HG02610 (cell line): ENCODE data around the gene PRDM16.

Experiments used
- ATAC-seq: cut with Tn5 transposase; IDR thresholded peaks from one replicate; pipeline ENCODE4 v1.9.1; 2021; ENCODE audit warnings: mild to moderate bottlenecking, moderate library complexity; ENCODE audit not compliant: unreplicated experiment

The PRDM16 gene

DNA sequence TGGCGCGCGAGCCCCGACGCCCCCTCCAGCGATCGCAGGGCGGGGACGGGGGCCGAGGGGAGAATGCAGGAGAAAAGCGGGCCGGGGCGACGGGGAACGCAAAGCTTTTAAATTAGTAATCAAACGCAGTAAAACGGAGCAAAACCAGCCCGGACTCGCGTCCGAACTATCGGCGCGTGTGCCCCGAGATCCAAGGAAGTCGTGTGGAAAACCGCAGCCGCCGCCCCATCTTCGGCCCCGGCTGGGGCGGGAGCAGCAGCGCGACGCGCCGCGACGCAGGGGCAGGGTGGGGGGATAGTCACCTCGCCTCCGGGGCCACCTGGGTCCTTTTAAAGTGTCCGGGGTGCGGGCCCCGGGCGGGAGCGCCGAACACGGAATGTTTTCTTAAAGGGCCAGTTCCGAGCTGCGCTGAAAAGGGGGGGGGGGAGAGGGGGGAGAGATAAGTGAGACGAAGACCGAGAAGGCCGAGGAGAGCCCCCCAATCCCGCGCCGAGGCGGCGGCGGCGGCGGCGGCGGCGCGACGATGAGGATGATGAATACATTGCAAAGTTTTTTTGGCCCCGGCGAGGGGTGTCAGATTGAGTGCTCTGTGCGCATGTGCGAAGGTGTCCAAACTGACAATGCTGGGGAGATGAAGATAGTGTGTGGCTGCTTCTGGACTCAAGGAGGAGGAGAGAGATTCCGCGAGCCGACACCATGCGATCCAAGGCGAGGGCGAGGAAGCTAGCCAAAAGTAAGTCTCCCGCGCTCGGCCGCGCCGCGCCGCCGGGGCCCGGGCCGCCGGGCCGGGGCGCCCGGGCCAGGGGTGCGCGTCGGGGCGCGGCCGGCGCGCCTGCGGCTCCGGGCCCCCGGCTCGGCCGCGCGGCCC is at the start of gene PRDM16:
Gene PRDM16 (plus strand): TSS at position 640 of the 868 bp plus-strand sequence. CDS start 57 bp downstream, at position 697.
- no peak for ATAC-seq

GRCh38 chr1:3019516-3020051 is 49.4 kb upstream of the PRDM16 start:
- no peak for ATAC-seq

DNA sequence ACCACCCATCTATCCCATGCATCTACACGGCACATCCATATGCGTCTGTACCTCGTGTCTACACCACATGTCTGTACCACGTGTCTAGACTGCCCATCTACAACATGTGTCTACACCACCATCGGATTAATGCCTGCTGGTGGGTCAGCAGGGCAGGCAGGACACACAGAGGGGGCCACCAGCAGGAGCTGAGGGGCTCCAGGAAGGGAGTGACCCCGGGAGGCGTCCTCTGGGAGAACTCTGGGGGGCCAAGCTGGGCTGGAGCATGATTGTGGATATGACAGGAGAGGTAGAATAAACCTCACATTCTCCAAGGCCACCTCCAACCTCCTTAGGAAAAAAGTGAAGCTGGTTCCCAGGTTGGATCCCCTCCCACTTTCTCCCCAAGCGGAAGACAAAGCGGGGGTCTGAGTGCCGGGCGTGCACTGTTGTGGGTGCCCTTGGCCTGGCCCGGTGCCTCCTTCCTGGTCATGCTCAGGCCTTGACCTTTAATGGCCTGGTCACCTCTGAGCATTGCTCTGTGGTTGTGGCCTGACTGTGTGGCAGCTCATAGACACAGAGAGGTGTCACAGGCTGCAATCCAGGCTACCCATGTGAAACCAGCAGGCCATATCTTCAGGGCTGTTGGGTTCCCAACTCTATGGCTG is 48.6 kb upstream of the PRDM16 start:
- ATAC-seq = no peak

DNA sequence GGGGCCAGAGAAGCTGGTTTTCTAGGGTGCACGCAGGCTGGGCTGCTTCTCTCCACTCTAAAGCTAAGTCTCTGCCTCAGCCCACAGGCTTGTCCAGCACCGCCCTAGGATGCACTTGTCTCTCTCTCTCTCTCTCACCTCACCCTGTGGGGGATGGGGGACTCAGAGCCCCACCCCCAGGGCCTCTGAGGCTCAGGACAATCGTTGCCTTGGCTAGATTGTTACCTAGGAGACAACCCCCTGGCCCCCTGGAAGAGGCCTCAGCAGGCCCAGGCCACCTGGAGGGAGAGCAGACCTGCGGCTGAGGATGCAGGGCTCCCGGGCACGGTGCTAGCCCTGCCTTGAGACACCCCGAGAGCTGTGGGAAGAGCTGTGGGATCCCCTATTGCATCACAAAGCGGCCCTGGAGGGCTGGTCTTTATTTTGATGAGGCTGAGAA is 47.8 kb upstream of the PRDM16 start, which contains the start of gene ACTRT2:
Gene ACTRT2 (plus strand): TSS at position 235 of the 439 bp plus-strand sequence. CDS start 220 bp downstream, outside the sequence.
- ATAC-seq = no peak

DNA sequence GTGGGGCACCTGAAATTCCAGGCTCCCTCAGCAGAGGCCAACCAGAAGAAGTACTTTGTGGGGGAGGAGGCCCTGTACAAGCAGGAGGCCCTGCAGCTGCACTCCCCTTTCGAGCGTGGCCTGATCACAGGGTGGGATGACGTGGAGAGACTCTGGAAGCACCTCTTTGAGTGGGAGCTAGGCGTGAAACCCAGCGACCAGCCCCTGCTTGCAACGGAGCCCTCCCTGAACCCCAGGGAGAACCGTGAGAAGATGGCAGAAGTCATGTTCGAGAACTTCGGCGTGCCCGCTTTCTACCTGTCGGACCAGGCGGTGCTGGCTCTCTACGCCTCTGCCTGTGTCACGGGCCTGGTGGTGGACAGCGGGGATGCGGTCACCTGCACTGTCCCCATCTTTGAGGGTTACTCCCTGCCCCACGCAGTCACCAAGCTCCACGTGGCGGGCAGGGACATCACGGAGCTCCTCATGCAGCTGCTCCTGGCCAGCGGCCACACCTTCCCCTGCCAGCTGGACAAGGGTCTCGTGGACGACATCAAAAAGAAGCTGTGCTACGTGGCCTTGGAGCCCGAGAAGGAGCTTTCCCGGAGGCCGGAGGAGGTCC is 47.1 kb upstream of the PRDM16 start:
- no peak for ATAC-seq

DNA sequence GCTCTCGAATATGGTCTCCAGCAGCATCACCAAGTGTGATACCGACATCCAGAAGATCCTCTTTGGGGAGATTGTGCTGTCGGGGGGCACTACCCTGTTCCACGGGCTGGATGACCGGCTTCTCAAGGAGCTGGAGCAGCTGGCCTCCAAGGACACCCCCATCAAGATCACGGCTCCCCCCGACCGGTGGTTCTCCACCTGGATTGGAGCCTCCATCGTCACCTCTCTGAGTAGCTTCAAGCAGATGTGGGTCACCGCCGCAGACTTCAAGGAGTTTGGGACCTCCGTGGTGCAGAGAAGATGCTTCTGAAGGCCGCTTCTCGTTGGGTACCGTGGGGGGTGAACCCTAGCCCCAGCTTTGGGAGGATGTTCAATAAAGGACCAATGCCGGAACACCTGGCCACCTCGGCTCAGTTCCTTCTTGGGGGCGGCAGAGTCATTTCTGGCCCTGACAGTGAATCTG is 46.5 kb upstream of the PRDM16 start:
- no peak for ATAC-seq

DNA sequence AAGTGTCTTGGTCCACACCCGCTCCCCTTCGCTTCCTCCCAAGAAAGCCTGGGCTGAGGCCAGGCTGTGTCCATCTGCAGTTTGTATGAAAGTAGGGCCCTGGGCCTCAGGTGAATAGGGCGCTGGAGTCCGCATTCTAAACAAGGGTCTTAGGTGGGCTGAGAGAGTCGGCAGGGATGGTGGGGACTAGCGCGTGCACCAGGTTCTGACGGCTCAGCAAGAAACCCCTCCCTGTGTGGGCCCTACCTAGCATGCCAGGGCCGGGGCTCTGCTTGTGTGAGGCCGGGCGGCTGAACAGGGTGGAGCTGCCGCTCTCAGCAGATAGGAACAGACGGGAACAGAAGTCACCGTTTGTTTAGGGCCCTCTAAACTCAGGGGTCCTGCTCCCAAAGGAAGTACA is 46.0 kb upstream of the PRDM16 start:
- no peak for ATAC-seq

- ATAC-seq = no peak
Measured at GRCh38 chr1:3024019-3024418, 45.0 kb upstream of the PRDM16 start.

DNA sequence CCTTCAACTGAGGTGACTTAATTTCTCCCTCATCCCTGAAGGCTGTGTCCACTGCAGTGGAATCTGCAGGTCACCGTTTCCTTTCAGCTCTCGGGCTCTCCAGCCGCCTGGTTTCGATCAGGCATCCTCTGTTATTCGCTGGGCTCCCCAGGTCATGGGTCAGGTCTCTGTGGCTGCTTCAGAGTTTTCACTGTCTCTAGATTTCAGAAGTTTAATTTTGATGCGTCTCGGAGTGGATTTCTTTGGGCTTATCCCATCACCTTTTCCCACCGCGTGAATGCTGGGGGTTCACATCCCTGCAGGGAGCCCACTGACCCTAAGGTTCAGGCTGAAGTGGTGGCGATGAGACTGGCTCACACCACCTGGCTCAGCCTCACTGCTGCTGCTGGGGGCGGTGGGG is 44.4 kb upstream of the PRDM16 start:
- ATAC-seq = no peak

DNA sequence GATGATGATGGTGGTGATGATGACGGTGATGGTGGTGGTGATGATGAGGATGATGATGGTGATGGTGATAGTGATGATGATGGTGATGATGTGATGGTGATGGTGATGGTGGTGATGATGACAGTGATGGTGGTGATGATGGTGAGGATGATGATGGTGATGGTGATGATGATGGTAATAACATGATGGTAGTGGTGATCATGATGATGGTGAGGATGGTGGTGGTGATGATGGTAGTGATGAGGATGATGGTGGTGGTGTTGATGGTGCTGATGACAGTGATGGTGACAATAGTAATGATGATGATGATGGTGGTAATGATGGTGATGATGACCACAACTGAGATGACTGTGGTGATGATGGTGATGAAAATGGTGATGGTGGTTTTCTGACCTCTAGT is 42.9 kb upstream of the PRDM16 start:
- ATAC-seq = no peak

GRCh38 chr1:3026581-3027391 is 42.2 kb upstream of the PRDM16 start:
- ATAC-seq = no peak

DNA sequence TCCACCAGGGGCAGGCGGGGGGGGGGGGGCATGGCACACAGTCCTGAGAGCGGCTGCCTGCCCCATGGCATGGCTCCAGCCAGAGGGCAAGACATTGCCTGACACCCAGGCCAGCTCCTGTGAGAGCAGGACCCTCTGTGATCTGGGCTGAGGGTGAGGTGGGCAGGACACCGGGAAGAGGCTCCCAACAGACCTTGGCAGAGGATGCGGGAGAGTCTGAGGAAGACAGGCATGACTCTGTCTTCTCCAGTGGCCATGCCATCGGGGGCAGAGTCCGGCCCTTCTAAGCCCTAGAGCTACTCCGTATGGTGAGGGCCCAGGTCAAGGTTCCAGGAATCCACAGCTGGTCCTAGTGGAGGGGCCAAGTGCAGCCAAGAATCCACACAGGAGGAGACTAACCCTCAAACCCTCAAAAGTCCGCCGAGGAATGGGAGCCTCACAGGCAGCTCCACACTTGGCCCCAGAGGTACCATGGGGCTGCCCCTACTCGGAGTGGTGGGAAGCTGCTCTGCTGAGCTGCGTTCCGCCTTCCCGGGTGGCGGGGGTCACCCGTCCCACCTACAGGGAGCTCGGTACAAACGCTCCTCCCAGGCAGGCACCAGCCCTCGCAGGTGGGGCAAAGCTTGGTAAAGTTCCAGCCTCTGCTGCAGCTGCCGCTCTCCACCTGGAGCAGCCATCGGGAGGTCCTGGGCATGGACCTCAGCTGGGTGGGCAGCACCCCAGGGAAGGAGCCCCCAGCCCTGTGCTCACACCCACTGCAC is 41.2 kb upstream of the PRDM16 start:
- no peak for ATAC-seq

GRCh38 chr1:3028531-3029282 is 40.3 kb upstream of the PRDM16 start:
- no peak for ATAC-seq

GRCh38 chr1:3029481-3029961 is 39.5 kb upstream of the PRDM16 start:
- ATAC-seq = no peak

- no peak for ATAC-seq
Measured at GRCh38 chr1:3029991-3030662, 38.9 kb upstream of the PRDM16 start.

DNA sequence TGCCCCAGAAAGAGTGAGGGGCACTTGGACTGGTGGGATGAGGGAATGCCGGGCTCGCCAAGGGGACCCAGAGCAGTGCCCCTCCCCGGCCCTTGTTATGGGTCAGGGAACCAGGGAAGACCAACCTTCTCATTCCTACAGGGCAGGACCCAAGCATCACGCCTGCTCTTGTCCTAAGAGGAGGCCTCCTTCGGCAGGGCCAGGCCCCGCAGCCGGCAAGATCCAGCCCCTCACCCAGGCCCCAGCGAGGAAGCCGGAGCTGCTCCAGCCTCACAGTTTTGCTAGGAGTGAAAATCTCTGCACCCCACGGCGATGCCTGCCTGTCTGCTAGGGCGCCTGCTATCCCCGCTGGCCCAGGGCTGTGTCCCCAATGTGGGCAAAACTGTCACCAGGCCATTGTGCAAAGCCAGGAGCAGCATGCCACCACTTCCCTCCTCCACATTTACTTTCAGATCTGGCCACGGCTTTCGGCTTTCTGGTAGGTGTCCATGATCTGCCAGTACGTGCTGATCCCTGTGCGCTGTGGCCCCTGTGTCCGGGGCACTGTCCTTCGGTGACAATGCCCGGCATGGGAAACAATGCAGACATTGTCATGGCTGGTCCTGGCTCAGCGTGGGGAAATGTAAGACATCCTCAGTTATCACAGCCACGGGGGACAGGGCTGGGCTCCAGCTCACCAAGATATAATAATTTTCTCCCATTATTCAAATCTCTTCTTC is 38.2 kb upstream of the PRDM16 start:
- ATAC-seq = no peak

DNA sequence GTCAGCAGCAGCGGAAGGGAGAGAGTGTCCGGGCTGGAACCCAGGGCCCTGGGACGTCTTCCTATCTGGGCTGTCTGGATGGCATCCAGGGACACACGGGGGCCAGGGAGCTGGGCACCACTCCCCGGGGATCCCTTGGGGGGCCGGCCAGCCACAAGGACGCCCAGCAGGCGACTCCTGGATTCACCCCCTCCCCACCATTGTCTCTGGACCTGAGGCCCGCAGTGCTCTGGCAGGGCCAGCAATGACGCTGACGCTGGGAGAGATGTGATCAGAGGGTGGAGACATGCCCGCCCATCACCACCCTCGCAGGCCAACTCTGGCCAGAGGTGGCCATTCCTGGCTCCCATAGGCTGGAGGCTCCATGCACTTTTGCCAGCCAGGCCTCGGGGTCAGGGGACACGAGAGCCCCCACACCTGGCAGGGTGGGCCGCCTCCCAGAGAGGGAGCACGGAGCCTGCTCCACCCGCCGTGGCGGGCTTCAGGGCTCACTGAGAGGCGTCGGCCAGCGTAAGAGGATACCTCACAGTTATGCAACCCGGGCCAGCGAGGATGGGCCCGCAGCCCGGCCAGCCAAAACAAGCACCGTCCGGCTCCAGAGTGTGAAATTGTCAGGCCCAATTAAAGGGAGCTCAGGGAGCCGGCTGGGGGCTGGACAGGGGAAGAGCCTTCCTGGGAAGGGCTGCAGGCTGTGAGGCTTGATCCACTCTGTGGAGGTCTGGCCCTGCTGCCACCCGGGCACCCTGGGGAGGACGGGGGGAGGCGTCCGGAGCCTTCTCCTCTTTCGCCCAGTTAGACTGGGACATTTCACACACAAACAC is 37.4 kb upstream of the PRDM16 start:
- no peak for ATAC-seq
